Lung (tissue), 12 donors: ENCODE measurements around the gene WNT7B. TPM values are rescaled to one million over a fixed set of nuclear protein-coding genes. Genes with fewer than 3 reads are reported as not detected.

Source experiments
- ATAC-seq: fragments of 200-7000 bp; cut with Tn5 transposase; one replicate; pipeline ENCODE4 v1.9.1; 2020; ENCODE audit warnings: moderate number of reproducible peaks; ENCODE audit not compliant: insufficient read depth, low FRiP score
- DNase-seq, 3 donors: peaks; one replicate each; pipeline ENCODE4 v3.0.0-alpha.2; 2013 to 2017
- H3K27ac ChIP-seq, 2 donors: one replicate each; pipeline ENCODE4 v1.5.1; 2013; ENCODE audit warnings: mild to moderate bottlenecking in 2 of 2, moderate library complexity in 2 of 2, control low read depth in 1 of 2, inconsistent platforms in 1 of 2, low read depth in 1 of 2, low read length in 1 of 2
- H3K27me3 ChIP-seq, 3 donors: one replicate each; pipeline ENCODE4 v1.5.1; 2013; ENCODE audit warnings: low read length in 2 of 3; ENCODE audit not compliant: control insufficient read depth in 3 of 3, insufficient read depth in 3 of 3
- H3K36me3 ChIP-seq, 4 donors: one replicate each; pipeline ENCODE4 v1.5.1; 2013; ENCODE audit warnings: low read length in 4 of 4, mild to moderate bottlenecking in 1 of 4, moderate library complexity in 1 of 4; ENCODE audit not compliant: control insufficient read depth in 4 of 4, insufficient read depth in 4 of 4
- H3K4me1 ChIP-seq, 5 donors: one replicate each; pipeline ENCODE4 v1.5.1; 2013; ENCODE audit warnings: low read length in 5 of 5, mild to moderate bottlenecking in 2 of 5, moderate library complexity in 1 of 5; ENCODE audit not compliant: control insufficient read depth in 5 of 5, insufficient read depth in 5 of 5
- H3K4me3 ChIP-seq: one replicate; pipeline ENCODE4 v1.5.1; 2013; ENCODE audit warnings: mild to moderate bottlenecking, control low read depth, moderate library complexity
- H3K9ac ChIP-seq, 2 donors: one replicate each; pipeline ENCODE4 v1.5.1; 2013; ENCODE audit warnings: low read length in 2 of 2, control low read depth in 1 of 2; ENCODE audit not compliant: insufficient read depth in 1 of 2
- H3K9me3 ChIP-seq, 4 donors: one replicate each; pipeline ENCODE4 v1.5.1; 2013; ENCODE audit warnings: low read length in 3 of 4, mild to moderate bottlenecking in 1 of 4, moderate library complexity in 1 of 4; ENCODE audit not compliant: control insufficient read depth in 4 of 4, insufficient read depth in 3 of 4
- CTCF ChIP-seq: IDR thresholded peaks from 2 replicates; pipeline ENCODE4 v1.5.1; 2012; ENCODE audit warnings: mild to moderate bottlenecking; ENCODE audit errors: control extremely low read depth, extremely low read depth
- WGBS, 2 donors: extraction: QIAGEN DNeasy Blood & Tissue Kit; methylation state at CpG; one replicate each; pipeline ENCODE4 v1.1.7; 2013; 5-methylcytosine and 5-hydroxymethylcytosine counted together
- polyA plus RNA-seq, 2 donors: library from polyadenylated mRNA; stranded (reverse); fragments of 200-250 nt; gene quantifications; one replicate each; pipeline ENCODE4 v1.2.1, GENCODE V29; 2013
- total RNA-seq, 2 donors: library from RNA; depleted of rRNA in 1 of 2; stranded (reverse); fragments of >200 nt in 1 of 2; gene quantifications; one replicate each; pipeline ENCODE4 v1.2.1, GENCODE V29; 2014 to 2021
- donor health status: control.
- donor health status: control.
- donor health status: Bipolar disorder and iron deficiency.
- donor health status: healthy.
- donor health status: DM: yes; HTN: yes; CAD: no.

The WNT7B gene
- total and polyA plus RNA-seq, 4 donors = 3.5 to 12.5 (median 6.5) TPM

- Histone ChIP-seq H3K36me3 (no peaks in the 10 kb centered on the region), H3K4me3 (no peak overlapping the region), H3K9ac (no peak overlapping the region), H3K27ac (no peak overlapping the region), H3K27me3 (peaks cover 0 to 3% (median 0%) of the 10 kb centered on the region in 3 donors), H3K9me3 (no peaks in the 10 kb centered on the region), H3K4me1 (peaks cover 0 to 23% (median 4%) of the 10 kb centered on the region in 5 donors)
- no peak for ATAC-seq
- 77 to 80% methylated on average over 7 of the region's 7 CpGs for WGBS, 2 donors
- no peak for TF ChIP-seq CTCF
- DNase-seq = no peak
These were observed 72.7 kb downstream of the WNT7B start for GRCh38 chr22:45904236-45904635.

- no peak overlapping the region for H3K9ac ChIP-seq
- WGBS, 2 donors = 12 to 17% methylated on average over 22 to 28 of the region's 28 CpGs
- no peak for TF ChIP-seq CTCF
- H3K4me3 ChIP-seq = no peak overlapping the region
- peaks cover 0 to 3% (median 0%) of the 10 kb centered on the region in 3 donors for H3K27me3 ChIP-seq
- no peak for ATAC-seq
- H3K4me1 ChIP-seq = peaks cover 0 to 23% (median 4%) of the 10 kb centered on the region in 5 donors
- no peaks in the 10 kb centered on the region for H3K9me3 ChIP-seq
- H3K36me3 ChIP-seq = no peaks in the 10 kb centered on the region
- peak; percentile 61 to 67 (median 62) for DNase-seq
- H3K27ac ChIP-seq = no peak overlapping the region
These were observed 73.4 kb downstream of the WNT7B start for GRCh38 chr22:45903355-45904135.

GRCh38 chr22:45897736-45898135 is 79.2 kb downstream of the WNT7B start:
- no peak for ATAC-seq
- 81 to 84% methylated on average over 6 of the region's 6 CpGs for WGBS, 2 donors
- DNase-seq = no peak

More at GRCh38 chr22:45897736-45898135, 79.2 kb downstream of the WNT7B start:
- no peak overlapping the region for H3K4me3 ChIP-seq
- TF ChIP-seq CTCF = no peak
- H3K36me3 ChIP-seq = no peaks in the 10 kb centered on the region
- no peaks in the 10 kb centered on the region for H3K9me3 ChIP-seq
- no peak overlapping the region for H3K9ac ChIP-seq
- no peak overlapping the region for H3K27ac ChIP-seq
- peaks cover 0 to 3% (median 0%) of the 10 kb centered on the region in 3 donors for H3K27me3 ChIP-seq
- H3K4me1 ChIP-seq = peaks cover 0 to 20% (median 4%) of the 10 kb centered on the region in 5 donors
